Upper lobe of left lung (tissue), 4 donors: ENCODE data around the gene SLC35B4.

Experiments used
- EP300 ChIP-seq, 4 donors: sonication (generic); formaldehyde crosslinking; IDR thresholded peaks; one replicate each; pipeline ENCODE4 v1.5.1; 2017; ENCODE audit warnings: antibody characterized with exemption in 4 of 4, control low read depth in 2 of 4
- TF ChIP-seq, protein P1 (sequence below), 6 experiments: fragments of 450-650 bp in 4 of 6; fragments of 200-600 bp in 2 of 6; sonication (generic) in 2 of 6; IDR thresholded peaks; one replicate each; pipeline ENCODE4 v1.5.1; 2016 to 2019; ENCODE audit warnings: antibody characterized with exemption in 6 of 6

DNA sequence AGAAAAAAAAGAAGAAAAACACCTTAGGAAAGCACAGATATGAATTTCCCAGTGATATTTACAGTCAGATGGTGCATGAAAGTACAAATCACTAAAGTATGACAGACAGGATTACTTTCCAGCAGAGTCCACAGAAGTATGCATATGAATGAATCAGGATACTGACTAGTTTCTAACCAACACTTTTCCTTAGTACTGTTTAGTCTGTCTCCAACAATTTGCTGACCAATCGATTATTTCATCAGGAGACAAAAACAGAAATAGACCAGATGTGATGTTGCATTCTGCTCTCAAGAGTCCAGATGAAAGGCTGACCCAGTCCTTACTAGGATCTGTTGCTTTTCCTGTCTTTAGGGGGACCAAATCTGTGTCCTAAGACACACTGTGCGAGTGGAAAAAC, 14.6 kb downstream of the SLC35B4 start:
- TF ChIP-seq, protein P1, sequence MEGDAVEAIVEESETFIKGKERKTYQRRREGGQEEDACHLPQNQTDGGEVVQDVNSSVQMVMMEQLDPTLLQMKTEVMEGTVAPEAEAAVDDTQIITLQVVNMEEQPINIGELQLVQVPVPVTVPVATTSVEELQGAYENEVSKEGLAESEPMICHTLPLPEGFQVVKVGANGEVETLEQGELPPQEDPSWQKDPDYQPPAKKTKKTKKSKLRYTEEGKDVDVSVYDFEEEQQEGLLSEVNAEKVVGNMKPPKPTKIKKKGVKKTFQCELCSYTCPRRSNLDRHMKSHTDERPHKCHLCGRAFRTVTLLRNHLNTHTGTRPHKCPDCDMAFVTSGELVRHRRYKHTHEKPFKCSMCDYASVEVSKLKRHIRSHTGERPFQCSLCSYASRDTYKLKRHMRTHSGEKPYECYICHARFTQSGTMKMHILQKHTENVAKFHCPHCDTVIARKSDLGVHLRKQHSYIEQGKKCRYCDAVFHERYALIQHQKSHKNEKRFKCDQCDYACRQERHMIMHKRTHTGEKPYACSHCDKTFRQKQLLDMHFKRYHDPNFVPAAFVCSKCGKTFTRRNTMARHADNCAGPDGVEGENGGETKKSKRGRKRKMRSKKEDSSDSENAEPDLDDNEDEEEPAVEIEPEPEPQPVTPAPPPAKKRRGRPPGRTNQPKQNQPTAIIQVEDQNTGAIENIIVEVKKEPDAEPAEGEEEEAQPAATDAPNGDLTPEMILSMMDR (IDR thresholded peaks at IDR 0.05), result no peak
- TF ChIP-seq EP300 (IDR thresholded peaks at IDR 0.05), result no peak
